HepG2 (cell line): Measurements from ENCODE around the gene ZNF684. TPM values are rescaled to one million over a fixed set of nuclear protein-coding genes. Genes with fewer than 3 reads are reported as not detected.

ENCODE experiments used
- CEBPB ChIP-seq: IDR thresholded peaks from 2 replicates; pipeline ENCODE4 v1.6.1; 2011; ENCODE audit warnings: low read depth, low read length, improper control_type of control experiment, borderline replicate concordance
- ELF3 ChIP-seq: IDR thresholded peaks from 2 replicates; pipeline ENCODE4 v1.6.1; 2016; ENCODE audit warnings: missing genetic modification reagents, missing compliant biosample characterization
- EP300 ChIP-seq, 3 experiments: sonication (generic) in 1 of 3; formaldehyde crosslinking in 1 of 3; IDR thresholded peaks; 2 replicates each; pipeline versions ENCODE4 v1.5.1 to v1.6.1; 2011 to 2020; ENCODE audit warnings: low read depth in 2 of 3, low read length in 2 of 3, borderline replicate concordance in 1 of 3, improper control_type of control experiment in 1 of 3, mild to moderate bottlenecking in 1 of 3, missing genetic modification reagents in 1 of 3, moderate library complexity in 1 of 3
- ESRRA ChIP-seq: sonication (generic); formaldehyde crosslinking; IDR thresholded peaks from 2 replicates; pipeline ENCODE4 v1.5.1; 2020; ENCODE audit warnings: mild to moderate bottlenecking, low read depth, missing genetic modification reagents
- HDAC1 ChIP-seq: sonication (generic); formaldehyde crosslinking; IDR thresholded peaks from 2 replicates; pipeline ENCODE4 v1.5.1; 2020; ENCODE audit warnings: mild to moderate bottlenecking, missing genetic modification reagents
- HNF1A ChIP-seq, 2 experiments: sonication (generic) in 1 of 2; formaldehyde crosslinking in 1 of 2; IDR thresholded peaks; 2 replicates each; pipeline versions ENCODE4 v1.4.0 to v1.6.1; 2016 to 2020; ENCODE audit warnings: borderline replicate concordance in 1 of 2, low read depth in 1 of 2, mild to moderate bottlenecking in 1 of 2, missing genetic modification reagents in 1 of 2
- MTF1 ChIP-seq: sonication (generic); formaldehyde crosslinking; IDR thresholded peaks from 2 replicates; pipeline ENCODE4 v1.5.0; 2020; ENCODE audit warnings: missing genetic modification reagents
- PITX1 ChIP-seq: sonication (generic); formaldehyde crosslinking; IDR thresholded peaks from 2 replicates; pipeline ENCODE4 v1.5.1; 2020; ENCODE audit warnings: mild to moderate bottlenecking, missing genetic modification reagents
- RARA ChIP-seq: IDR thresholded peaks from 2 replicates; pipeline ENCODE4 v1.6.1; 2016; ENCODE audit warnings: missing genetic modification reagents, missing compliant biosample characterization
- RXRB ChIP-seq: IDR thresholded peaks from 2 replicates; pipeline ENCODE4 v1.6.1; 2016; ENCODE audit warnings: borderline replicate concordance, missing genetic modification reagents, missing compliant biosample characterization
- SIX4 ChIP-seq: sonication (generic); formaldehyde crosslinking; IDR thresholded peaks from 2 replicates; pipeline ENCODE4 v1.4.0; 2020; ENCODE audit warnings: missing genetic modification reagents
- SOX5 ChIP-seq: IDR thresholded peaks from 2 replicates; pipeline ENCODE4 v1.6.1; 2016; ENCODE audit warnings: borderline replicate concordance
- U2AF1 ChIP-seq: fragments of 200-400 bp; formaldehyde crosslinking; optimal IDR thresholded peaks from 2 replicates; pipeline ENCODE3; 2017; ENCODE audit warnings: mild to moderate bottlenecking, low read depth, low read length
- ZMAT3 ChIP-seq: sonication (generic); formaldehyde crosslinking; conservative IDR thresholded peaks from 2 replicates; pipeline ENCODE4 v1.7.0; 2021; ENCODE audit warnings: missing genetic modification reagents
- ZNF317 ChIP-seq: sonication (generic); formaldehyde crosslinking; IDR thresholded peaks from 2 replicates; pipeline ENCODE4 v1.5.0; 2020; ENCODE audit warnings: mild to moderate bottlenecking, missing genetic modification reagents
- polyA plus RNA-seq, 8 experiments: library from polyadenylated mRNA; depleted of rRNA in 3 of 8; stranded (reverse) in 7 of 8; unstranded in 1 of 8; fragments of >200 nt; fragmentation: Illumina TruSeq in 4 of 8; extraction: Trizol in 4 of 8; gene quantifications; 2 replicates each; pipeline versions ENCODE4 v1.2.1 to v1.2.3, GENCODE V29; 2011 to 2016; ENCODE audit warnings: low read depth in 4 of 8, missing spikeins in 1 of 8, mixed read lengths in 1 of 8; ENCODE audit not compliant: insufficient read depth in 1 of 8
- total RNA-seq, 5 experiments: library from RNA; depleted of rRNA; stranded (reverse); fragments of >200 nt; fragmentation: Illumina TruSeq; extraction: Trizol; gene quantifications; 2 replicates each; pipeline ENCODE4 v1.2.3, GENCODE V29; 2016; ENCODE audit warnings: low read depth in 1 of 5
- TF ChIP-seq, protein P1 (sequence below): sonication (generic); formaldehyde crosslinking; IDR thresholded peaks from 2 replicates; pipeline ENCODE4 v1.4.0; 2020; ENCODE audit warnings: missing genetic modification reagents
- TF ChIP-seq, protein P2 (sequence below): sonication (generic); formaldehyde crosslinking; IDR thresholded peaks from 2 replicates; pipeline ENCODE4 v1.4.0; 2020; ENCODE audit warnings: mild to moderate bottlenecking, missing genetic modification reagents, borderline replicate concordance

Gene ZNF684
- total and polyA plus RNA-seq, 2 of the 13 experiments (the other 11 are each of a cell fraction or from before 2014, with no cell fraction given): 6.5 to 15.2 TPM

DNA sequence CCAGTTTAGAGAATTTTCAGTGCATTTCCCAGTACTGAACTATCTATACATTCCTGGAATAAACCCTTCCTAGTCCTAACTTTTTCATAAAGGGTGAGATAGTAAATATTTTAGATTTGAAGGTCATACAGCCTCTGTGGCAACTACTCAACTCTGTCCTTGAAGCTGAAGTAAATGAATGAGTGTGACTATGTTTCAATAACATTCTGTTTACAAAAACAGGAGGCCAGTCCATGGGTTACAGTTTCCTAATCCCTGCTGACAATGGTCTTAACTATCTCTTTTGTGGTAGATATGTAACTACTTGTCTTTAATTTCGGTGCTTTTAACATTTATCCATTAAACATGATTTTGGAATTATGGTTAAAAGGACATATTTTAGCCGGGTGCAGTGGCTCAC lies 4.3 kb downstream of the ZNF684 start (continued):
- peak; percentile 64; the same call in 1 of the 2 replicates for TF ChIP-seq HNF1A (IDR thresholded peaks at IDR 0.05; ENCODE audit: low read depth)
- TF ChIP-seq HNF1A (CRISPR knock-in tag; IDR thresholded peaks at IDR 0.05; ENCODE audit: borderline replicate concordance): peak; percentile 59; the same call in 1 of the 2 replicates
- TF ChIP-seq, protein P1, sequence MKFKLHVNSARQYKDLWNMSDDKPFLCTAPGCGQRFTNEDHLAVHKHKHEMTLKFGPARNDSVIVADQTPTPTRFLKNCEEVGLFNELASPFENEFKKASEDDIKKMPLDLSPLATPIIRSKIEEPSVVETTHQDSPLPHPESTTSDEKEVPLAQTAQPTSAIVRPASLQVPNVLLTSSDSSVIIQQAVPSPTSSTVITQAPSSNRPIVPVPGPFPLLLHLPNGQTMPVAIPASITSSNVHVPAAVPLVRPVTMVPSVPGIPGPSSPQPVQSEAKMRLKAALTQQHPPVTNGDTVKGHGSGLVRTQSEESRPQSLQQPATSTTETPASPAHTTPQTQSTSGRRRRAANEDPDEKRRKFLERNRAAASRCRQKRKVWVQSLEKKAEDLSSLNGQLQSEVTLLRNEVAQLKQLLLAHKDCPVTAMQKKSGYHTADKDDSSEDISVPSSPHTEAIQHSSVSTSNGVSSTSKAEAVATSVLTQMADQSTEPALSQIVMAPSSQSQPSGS (CRISPR knock-in tag): peak; percentile 47; the same call in 1 of the 2 replicates
- peak; percentile 31; the same call in 1 of the 2 replicates for TF ChIP-seq SIX4 (CRISPR knock-in tag)
- no peak for TF ChIP-seq ZMAT3 (CRISPR knock-in tag)
- TF ChIP-seq, protein P2, sequence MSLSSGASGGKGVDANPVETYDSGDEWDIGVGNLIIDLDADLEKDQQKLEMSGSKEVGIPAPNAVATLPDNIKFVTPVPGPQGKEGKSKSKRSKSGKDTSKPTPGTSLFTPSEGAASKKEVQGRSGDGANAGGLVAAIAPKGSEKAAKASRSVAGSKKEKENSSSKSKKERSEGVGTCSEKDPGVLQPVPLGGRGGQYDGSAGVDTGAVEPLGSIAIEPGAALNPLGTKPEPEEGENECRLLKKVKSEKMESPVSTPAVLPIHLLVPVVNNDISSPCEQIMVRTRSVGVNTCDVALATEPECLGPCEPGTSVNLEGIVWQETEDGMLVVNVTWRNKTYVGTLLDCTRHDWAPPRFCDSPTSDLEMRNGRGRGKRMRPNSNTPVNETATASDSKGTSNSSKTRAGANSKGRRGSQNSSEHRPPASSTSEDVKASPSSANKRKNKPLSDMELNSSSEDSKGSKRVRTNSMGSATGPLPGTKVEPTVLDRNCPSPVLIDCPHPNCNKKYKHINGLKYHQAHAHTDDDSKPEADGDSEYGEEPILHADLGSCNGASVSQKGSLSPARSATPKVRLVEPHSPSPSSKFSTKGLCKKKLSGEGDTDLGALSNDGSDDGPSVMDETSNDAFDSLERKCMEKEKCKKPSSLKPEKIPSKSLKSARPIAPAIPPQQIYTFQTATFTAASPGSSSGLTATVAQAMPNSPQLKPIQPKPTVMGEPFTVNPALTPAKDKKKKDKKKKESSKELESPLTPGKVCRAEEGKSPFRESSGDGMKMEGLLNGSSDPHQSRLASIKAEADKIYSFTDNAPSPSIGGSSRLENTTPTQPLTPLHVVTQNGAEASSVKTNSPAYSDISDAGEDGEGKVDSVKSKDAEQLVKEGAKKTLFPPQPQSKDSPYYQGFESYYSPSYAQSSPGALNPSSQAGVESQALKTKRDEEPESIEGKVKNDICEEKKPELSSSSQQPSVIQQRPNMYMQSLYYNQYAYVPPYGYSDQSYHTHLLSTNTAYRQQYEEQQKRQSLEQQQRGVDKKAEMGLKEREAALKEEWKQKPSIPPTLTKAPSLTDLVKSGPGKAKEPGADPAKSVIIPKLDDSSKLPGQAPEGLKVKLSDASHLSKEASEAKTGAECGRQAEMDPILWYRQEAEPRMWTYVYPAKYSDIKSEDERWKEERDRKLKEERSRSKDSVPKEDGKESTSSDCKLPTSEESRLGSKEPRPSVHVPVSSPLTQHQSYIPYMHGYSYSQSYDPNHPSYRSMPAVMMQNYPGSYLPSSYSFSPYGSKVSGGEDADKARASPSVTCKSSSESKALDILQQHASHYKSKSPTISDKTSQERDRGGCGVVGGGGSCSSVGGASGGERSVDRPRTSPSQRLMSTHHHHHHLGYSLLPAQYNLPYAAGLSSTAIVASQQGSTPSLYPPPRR (CRISPR knock-in tag): peak; percentile 35; the same call in 1 of the 2 replicates
- peak; percentile 38; the same call in 1 of the 2 replicates for TF ChIP-seq ZNF317 (CRISPR knock-in tag)
- peak; percentile 70 for TF ChIP-seq RXRB (CRISPR knock-in tag)
- TF ChIP-seq HDAC1: peak; percentile 32; the same call in 1 of the 2 replicates
- TF ChIP-seq SOX5: peak; percentile 97
- peak; percentile 90 for TF ChIP-seq PITX1 (CRISPR knock-in tag)
- 0 out of 2 replicates have a peak, but pooled peaks have one; percentile 22 for TF ChIP-seq ELF3 (CRISPR knock-in tag)
- peak; percentile 72 for TF ChIP-seq RARA (CRISPR knock-in tag)
- TF ChIP-seq U2AF1: no peak
- TF ChIP-seq ESRRA (CRISPR knock-in tag): peak; percentile 90
- TF ChIP-seq CEBPB: peak; percentile 80
- TF ChIP-seq MTF1 (CRISPR knock-in tag): no peak
- TF ChIP-seq EP300 (IDR thresholded peaks at IDR 0.05; ENCODE audit: low read depth in 2 of 2, low read length in 2 of 2): peak in 1 of 2 experiments; percentile 88; a peak in 2 of 4 replicates
- TF ChIP-seq EP300 (CRISPR knock-in tag; IDR thresholded peaks at IDR 0.05; ENCODE audit: borderline replicate concordance): peak; percentile 74; the same call in 1 of the 2 replicates
